Caco-2 (cell line): ENCODE data around the gene NEDD8. TPM values are rescaled to one million over a fixed set of nuclear protein-coding genes. Genes with fewer than 3 reads are reported as not detected.

ENCODE experiments used
- BruUV-seq: library from RNA; stranded (reverse); fragments of 400-500 nt; replicated peaks from 2 replicates; lab custom pipeline; 2021; lab: Mats Ljungman, UMichigan
- CTCF ChIA-PET: fragments of 300-600 bp; sonication (Branson Sonifier 250); formaldehyde crosslinking; loops from one replicate; lab custom pipeline; 2022; ENCODE audit warnings: antibody characterized with exemption; lab: Charles Lee
- POLR2A ChIA-PET: fragments of 300-600 bp; sonication (Branson Sonifier 250); formaldehyde crosslinking; loops from one replicate; lab custom pipeline; 2022; ENCODE audit warnings: antibody characterized with exemption; lab: Charles Lee
- DNase-seq, 2 experiments: peaks; one replicate each; pipeline versions ENCODE4 v3.0.0 to v3.0.0-alpha.2; 2020 to 2022
- H3K27me3 ChIP-seq: replicated peaks from 2 replicates; pipeline ENCODE4 v1.6.0; 2011; ENCODE audit warnings: low read length; ENCODE audit not compliant: control insufficient read depth, insufficient read depth
- H3K36me3 ChIP-seq: 2 replicates; pipeline ENCODE4 v1.5.1; 2011; ENCODE audit warnings: low read length; ENCODE audit not compliant: control insufficient read depth, insufficient read depth
- H3K4me1 ChIP-seq: fragments of 250-450 bp; sonication (Bioruptor Pico); 2 replicates; pipeline ENCODE4 v1.5.1; 2020; ENCODE audit warnings: mild to moderate bottlenecking
- H3K4me3 ChIP-seq: 2 replicates; pipeline ENCODE4 v1.5.1; 2011; ENCODE audit warnings: low read depth, mild to moderate bottlenecking, control low read depth, low read length
- H3K9me3 ChIP-seq: fragments of 250-450 bp; sonication (Bioruptor Pico); 2 replicates; pipeline ENCODE4 v1.5.1; 2020; ENCODE audit warnings: mild to moderate bottlenecking, moderate library complexity
- H3K27ac Mint-ChIP-seq: one replicate; pipeline ENCODE4 v1.8.0; 2022; ENCODE audit warnings: mixed read lengths; ENCODE audit not compliant: unreplicated experiment
- H3K27me3 Mint-ChIP-seq: one replicate; pipeline ENCODE4 v1.8.0; 2022; ENCODE audit warnings: mixed read lengths; ENCODE audit not compliant: insufficient read depth, unreplicated experiment
- H3K36me3 Mint-ChIP-seq: one replicate; pipeline ENCODE4 v1.8.0; 2022; ENCODE audit warnings: mild to moderate bottlenecking, mixed read lengths; ENCODE audit not compliant: insufficient read depth, unreplicated experiment
- H3K4me1 Mint-ChIP-seq: one replicate; pipeline ENCODE4 v1.8.0; 2022; ENCODE audit warnings: low read depth, mixed read lengths; ENCODE audit not compliant: unreplicated experiment
- H3K4me3 Mint-ChIP-seq: one replicate; pipeline ENCODE4 v1.8.0; 2022; ENCODE audit warnings: mild to moderate bottlenecking, moderate library complexity, mixed read lengths; ENCODE audit not compliant: unreplicated experiment
- H3K9me3 Mint-ChIP-seq: one replicate; pipeline ENCODE4 v1.8.0; 2022; ENCODE audit warnings: mixed read lengths; ENCODE audit not compliant: unreplicated experiment
- CTCF ChIP-seq, 2 experiments: fragments of 200-600 bp in 1 of 2; IDR thresholded peaks; 1 replicate in 1 of 2; 2 replicates in 1 of 2; pipeline versions ENCODE4 v1.5.1 to v1.8.0; 2011 to 2022; ENCODE audit warnings: antibody characterized with exemption in 1 of 2, control low read depth in 1 of 2, inconsistent platforms in 1 of 2, low read depth in 1 of 2, low read length in 1 of 2, mild to moderate bottlenecking in 1 of 2, moderate library complexity in 1 of 2; ENCODE audit not compliant: insufficient read depth in 1 of 2, severe bottlenecking in 1 of 2, unreplicated experiment in 1 of 2
- intact Hi-C: fragments of 100-400 bp; cut with micrococcal nuclease; formaldehyde crosslinking; loops from one replicate; pipeline ENCODE4 v1.10.0; 2022; ENCODE audit not compliant: unreplicated experiment
- total RNA-seq: library from RNA; stranded (reverse); gene quantifications from 2 replicates; pipeline ENCODE4 v1.2.3, GENCODE V29; 2022

The NEDD8 gene
- total RNA-seq, 1 experiment from 2014 or later: 210 TPM

- H3K4me3 Mint-ChIP-seq: no peak overlapping the region
Observed at GRCh38 chr14:24172261-24172860, 59.8 kb downstream of the NEDD8 start.

GRCh38 chr14:24171422-24172260 is 60.5 kb downstream of the NEDD8 start, which contains the start of gene REC8:
Gene REC8 (plus strand): TSS chr14:24172080. CDS start chr14:24172553, 473 bp downstream.
- H3K4me1 Mint-ChIP-seq: no peaks in the 10 kb centered on the region
- ChIA-PET CTCF (no interaction called here), POLR2A (interaction anchor here (0.7 kb wide), 1 partner anchor 81 kb away, joined by 7 read pairs; no protein-coding TSS in a partner anchor)
- H3K36me3 Mint-ChIP-seq: peaks cover 11% of the 10 kb centered on the region
- H3K9me3 Mint-ChIP-seq: no peaks in the 10 kb centered on the region
- H3K4me3 ChIP-seq: no peak within 1 kb of the TSS
- H3K27me3 ChIP-seq: no peaks in the 10 kb centered on the region
- BruUV-seq: no TSS peak
- H3K4me1 ChIP-seq: no peaks in the 10 kb centered on the region
- H3K9me3 ChIP-seq: no peaks in the 10 kb centered on the region
- no peak for DNase-seq
- intact Hi-C loops: no loop called here
- peaks cover 2% of the 10 kb centered on the region for H3K36me3 ChIP-seq
- no peak for TF ChIP-seq CTCF (IDR thresholded peaks at IDR 0.05; ENCODE audit: insufficient read depth in 1 of 2, low read depth in 1 of 2, low read length in 1 of 2, severe bottlenecking in 1 of 2, unreplicated experiment in 1 of 2)
- H3K27me3 Mint-ChIP-seq: no peaks in the 10 kb centered on the region
- no peak within 1 kb of the TSS for H3K4me3 Mint-ChIP-seq
- no peak within 1 kb of the TSS for H3K27ac Mint-ChIP-seq

More at GRCh38 chr14:24172261-24172860, 59.8 kb downstream of the NEDD8 start:
- peaks cover 17% of the 10 kb centered on the region for H3K36me3 Mint-ChIP-seq
- no peaks in the 10 kb centered on the region for H3K9me3 Mint-ChIP-seq
- H3K4me1 ChIP-seq: no peaks in the 10 kb centered on the region
- TF ChIP-seq CTCF (IDR thresholded peaks at IDR 0.05; ENCODE audit: insufficient read depth in 1 of 2, low read depth in 1 of 2, low read length in 1 of 2, severe bottlenecking in 1 of 2, unreplicated experiment in 1 of 2): no peak
- H3K9me3 ChIP-seq: no peaks in the 10 kb centered on the region
- H3K27me3 ChIP-seq: no peaks in the 10 kb centered on the region
- POLR2A ChIA-PET: no interaction called here
- intact Hi-C loops: no loop called here
- no peak overlapping the region for H3K4me3 ChIP-seq
- H3K36me3 ChIP-seq: peaks cover 2% of the 10 kb centered on the region
- H3K27me3 Mint-ChIP-seq: no peaks in the 10 kb centered on the region
- no TSS peak for BruUV-seq
- no peak for DNase-seq
- H3K4me1 Mint-ChIP-seq: no peaks in the 10 kb centered on the region
- CTCF ChIA-PET: no interaction called here
- no peak overlapping the region for H3K27ac Mint-ChIP-seq

- Mint-ChIP-seq H3K9me3 (no peaks in the 10 kb centered on the region), H3K27me3 (no peaks in the 10 kb centered on the region), H3K4me3 (no peak overlapping the region), H3K27ac (no peak overlapping the region), H3K4me1 (no peaks in the 10 kb centered on the region), H3K36me3 (peaks cover 15% of the 10 kb centered on the region)
- Histone ChIP-seq H3K4me1 (no peaks in the 10 kb centered on the region), H3K27me3 (no peaks in the 10 kb centered on the region), H3K36me3 (peaks cover 3% of the 10 kb centered on the region), H3K9me3 (no peaks in the 10 kb centered on the region), H3K4me3 (no peak overlapping the region)
- intact Hi-C loops: no loop called here
- ChIA-PET POLR2A (no interaction called here), CTCF (no interaction called here)
- no peak for TF ChIP-seq CTCF (IDR thresholded peaks at IDR 0.05; ENCODE audit: insufficient read depth in 1 of 2, low read depth in 1 of 2, low read length in 1 of 2, severe bottlenecking in 1 of 2, unreplicated experiment in 1 of 2)
- no TSS peak for BruUV-seq
- DNase-seq: no peak
Observed at GRCh38 chr14:24167469-24168114, 64.6 kb downstream of the NEDD8 start.
